Ramos (cell line): ENCODE measurements around the gene OSBPL8.

ENCODE experiments used
- in situ Hi-C: fragments of 300-500 bp; cut with MboI; formaldehyde crosslinking; loops from one replicate; pipeline ENCODE4 v1.14.3; 2022; ENCODE audit warnings: low sequenced_read_pairs; ENCODE audit not compliant: unreplicated experiment

OSBPL8 gene, protein sequence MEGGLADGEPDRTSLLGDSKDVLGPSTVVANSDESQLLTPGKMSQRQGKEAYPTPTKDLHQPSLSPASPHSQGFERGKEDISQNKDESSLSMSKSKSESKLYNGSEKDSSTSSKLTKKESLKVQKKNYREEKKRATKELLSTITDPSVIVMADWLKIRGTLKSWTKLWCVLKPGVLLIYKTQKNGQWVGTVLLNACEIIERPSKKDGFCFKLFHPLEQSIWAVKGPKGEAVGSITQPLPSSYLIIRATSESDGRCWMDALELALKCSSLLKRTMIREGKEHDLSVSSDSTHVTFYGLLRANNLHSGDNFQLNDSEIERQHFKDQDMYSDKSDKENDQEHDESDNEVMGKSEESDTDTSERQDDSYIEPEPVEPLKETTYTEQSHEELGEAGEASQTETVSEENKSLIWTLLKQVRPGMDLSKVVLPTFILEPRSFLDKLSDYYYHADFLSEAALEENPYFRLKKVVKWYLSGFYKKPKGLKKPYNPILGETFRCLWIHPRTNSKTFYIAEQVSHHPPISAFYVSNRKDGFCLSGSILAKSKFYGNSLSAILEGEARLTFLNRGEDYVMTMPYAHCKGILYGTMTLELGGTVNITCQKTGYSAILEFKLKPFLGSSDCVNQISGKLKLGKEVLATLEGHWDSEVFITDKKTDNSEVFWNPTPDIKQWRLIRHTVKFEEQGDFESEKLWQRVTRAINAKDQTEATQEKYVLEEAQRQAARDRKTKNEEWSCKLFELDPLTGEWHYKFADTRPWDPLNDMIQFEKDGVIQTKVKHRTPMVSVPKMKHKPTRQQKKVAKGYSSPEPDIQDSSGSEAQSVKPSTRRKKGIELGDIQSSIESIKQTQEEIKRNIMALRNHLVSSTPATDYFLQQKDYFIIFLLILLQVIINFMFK

GRCh38 chr12:76559400-76560085 lies at the start of gene OSBPL8:
OSBPL8 (minus strand) TSS chr12:76559771; CDS start chr12:76487551, 72,220 bp downstream.
- in situ Hi-C loops, result loop anchor here (25.0 kb wide), 1 partner anchor 497 kb away; no protein-coding TSS in a partner anchor

DNA sequence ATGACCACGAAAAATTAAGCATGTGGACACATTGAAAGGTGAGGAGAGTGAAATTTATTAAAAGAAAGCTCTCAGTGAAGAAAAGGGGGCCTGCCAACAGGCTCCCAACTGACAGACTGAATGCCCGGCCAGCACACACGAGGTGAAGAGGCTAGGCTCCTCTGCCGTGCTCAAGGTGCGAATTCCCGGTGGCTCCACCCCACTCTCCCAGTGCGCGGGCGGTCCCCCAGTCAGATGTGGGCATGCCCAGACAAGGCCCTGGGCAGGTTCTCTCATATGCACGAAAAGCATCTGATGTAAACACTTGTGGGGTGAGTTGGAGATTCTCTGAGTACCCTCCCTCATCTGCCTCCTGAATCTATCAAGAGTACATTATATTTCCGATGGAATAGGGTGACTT lies 48.5 kb upstream of the OSBPL8 start:
- in situ Hi-C loops, result no loop called here

DNA sequence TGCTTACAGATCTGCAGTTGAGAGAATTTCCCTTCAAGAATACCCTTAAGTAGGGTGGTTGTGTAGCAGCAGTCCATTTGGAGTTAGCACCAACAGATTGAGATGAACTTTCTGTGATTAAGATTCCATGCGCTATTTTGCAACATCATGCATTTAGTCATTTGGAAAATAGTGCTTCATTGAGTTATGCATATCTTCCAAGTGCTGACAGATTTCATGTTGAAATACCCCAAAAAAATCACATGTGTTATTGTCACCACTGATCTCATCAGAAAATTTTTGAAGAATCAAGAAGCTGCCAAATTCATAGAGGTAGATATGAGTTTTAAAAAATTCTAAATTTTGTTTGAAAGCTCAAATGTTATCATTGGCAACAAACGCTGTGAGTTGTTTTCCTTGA lies 35.5 kb upstream of the OSBPL8 start:
- in situ Hi-C loops, result no loop called here

DNA sequence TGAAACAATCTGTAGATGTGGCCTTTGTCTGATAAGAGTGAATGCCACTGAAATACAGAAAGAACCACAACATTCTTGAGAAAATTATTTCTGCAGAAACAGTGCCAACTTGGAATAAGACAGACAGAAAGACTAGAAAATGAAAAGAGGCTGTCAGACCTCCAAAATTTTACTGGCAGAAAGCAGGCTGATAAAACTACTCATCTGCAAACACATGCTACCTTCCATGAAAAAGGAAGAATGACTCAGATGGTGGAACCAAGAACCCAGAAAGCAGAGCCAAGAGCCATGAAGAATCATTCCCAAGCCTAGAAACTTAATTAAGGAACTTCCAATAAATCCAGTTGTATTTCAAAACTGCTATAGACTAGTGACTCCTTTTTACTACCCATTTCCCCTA lies 31.9 kb upstream of the OSBPL8 start:
- in situ Hi-C loops, result no loop called here

DNA sequence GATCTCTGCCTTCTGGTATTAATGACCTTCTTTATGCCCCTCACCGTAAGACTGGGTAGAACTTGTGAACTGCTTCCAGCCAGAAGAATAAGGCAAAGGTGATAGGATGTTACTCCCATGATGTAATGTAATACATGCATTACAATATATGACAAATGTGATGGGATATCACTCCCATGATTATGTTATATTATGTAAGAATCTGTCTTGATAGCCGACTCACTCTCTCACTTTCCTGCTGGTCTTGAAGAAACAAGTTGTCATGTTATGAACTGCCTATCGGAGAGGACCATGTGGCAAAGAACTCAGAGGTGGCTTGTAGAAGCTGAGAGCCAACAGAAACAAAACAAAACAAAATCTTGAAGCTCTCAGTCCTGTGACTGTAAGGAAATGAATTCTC lies 30.6 kb upstream of the OSBPL8 start:
- in situ Hi-C loops, result no loop called here

GRCh38 chr12:76588881-76589565 lies 29.5 kb upstream of the OSBPL8 start:
- in situ Hi-C loops, result no loop called here

- in situ Hi-C loops, result no loop called here
Measured at GRCh38 chr12:76587428-76588178, 28.0 kb upstream of the OSBPL8 start.

- in situ Hi-C loops, result no loop called here
Measured at GRCh38 chr12:76586764-76587395, 27.3 kb upstream of the OSBPL8 start.

DNA sequence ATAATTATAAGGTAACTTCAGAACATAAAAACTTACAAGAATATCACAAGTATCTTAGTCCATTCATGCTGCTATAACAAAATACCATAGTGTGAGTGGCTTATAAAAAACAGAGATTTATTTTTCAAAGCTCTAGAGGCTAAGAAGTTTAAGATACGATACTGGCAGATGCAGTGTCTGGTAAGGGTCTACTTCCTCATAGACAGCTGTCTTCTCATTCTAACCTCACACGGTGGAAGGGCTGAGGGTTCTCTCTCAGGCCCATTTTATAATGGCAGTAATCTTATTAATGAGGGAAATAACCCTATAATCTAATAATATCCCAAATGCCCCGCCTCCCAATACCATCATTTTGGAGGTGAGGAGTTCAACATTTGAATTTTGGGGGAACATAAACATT lies 23.7 kb upstream of the OSBPL8 start:
- in situ Hi-C loops, result no loop called here

DNA sequence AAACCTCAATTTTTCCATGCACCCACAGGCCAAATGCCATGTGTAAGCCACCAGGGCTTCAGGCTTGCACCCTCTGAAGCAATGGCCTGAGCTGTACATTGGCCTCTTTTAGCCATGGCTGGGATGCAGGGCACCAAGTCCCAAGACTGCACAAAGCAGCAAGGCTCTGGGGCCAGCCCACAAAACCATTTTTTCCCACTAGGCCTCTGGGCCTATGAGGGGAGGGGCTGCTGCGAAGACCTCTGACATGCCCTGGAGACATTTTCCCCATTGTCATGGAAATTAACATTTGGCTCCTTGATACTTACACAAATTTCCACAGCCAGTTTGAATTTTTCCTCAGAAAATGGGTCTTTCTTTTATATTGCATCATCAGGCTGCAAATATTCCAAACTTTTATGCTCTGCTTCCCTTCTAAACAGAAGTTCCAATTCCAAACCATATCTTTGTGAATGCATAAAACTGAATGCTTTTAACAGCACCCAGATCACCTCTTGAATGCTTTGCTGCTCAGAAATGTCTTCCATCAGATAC lies 14.3 kb upstream of the OSBPL8 start:
- in situ Hi-C loops, result loop anchor here (25.0 kb wide), 1 partner anchor 512 kb away; no protein-coding TSS in a partner anchor

DNA sequence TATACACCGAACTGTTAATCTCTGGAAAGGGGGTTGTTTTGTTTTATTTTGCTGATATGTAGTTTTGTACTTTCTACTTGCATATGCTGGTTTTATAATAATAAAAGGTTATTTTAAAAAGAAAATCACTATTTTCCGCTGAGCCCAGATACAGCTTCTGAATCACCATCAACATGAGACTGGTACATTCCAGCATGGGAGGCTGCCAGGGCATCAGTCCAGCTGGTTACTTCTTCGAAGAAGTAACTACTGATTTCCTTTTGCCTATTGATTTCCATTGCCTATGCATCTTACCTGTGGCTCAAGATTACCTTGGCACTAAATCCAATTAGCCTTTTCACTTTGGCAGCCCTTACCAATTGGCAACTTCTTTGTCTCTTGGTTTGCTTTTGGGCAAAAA lies 11.7 kb upstream of the OSBPL8 start:
- in situ Hi-C loops, result loop anchor here (25.0 kb wide), 1 partner anchor 509 kb away; no protein-coding TSS in a partner anchor

- in situ Hi-C loops, result loop anchor here (25.0 kb wide), 1 partner anchor 508 kb away; no protein-coding TSS in a partner anchor
Measured at GRCh38 chr12:76569685-76570604, 10.4 kb upstream of the OSBPL8 start.

DNA sequence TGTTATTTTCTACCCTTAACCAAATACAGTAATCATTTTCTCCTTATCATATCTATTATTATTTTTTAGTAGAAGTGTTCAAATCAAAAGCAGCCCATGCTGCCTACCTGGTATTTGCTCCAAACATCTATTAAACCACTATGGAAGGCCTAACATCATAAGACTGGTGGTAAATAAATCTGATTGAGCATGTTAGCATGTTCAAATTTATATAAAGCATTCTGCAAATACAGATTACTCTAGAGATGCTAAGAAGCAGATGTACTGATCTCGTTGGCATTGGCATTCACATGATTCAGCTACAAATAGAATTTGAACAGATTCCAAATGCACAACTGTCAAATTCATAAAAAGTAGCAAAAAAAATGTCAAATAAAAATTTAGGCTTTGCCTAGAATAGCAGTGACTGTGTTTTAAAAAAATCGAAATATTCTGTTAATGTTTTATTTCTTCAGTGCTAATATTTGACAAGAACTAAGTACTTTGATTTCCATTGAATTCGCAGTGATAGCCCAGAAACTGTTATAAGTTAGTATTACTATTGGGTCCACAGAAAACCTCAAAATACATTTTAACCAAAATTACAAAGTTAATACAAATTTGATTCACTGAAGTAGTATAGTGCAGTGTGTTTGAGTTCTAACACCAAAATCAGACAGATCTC lies 9.4 kb upstream of the OSBPL8 start:
- in situ Hi-C loops, result loop anchor here (25.0 kb wide), 1 partner anchor 507 kb away; no protein-coding TSS in a partner anchor

DNA sequence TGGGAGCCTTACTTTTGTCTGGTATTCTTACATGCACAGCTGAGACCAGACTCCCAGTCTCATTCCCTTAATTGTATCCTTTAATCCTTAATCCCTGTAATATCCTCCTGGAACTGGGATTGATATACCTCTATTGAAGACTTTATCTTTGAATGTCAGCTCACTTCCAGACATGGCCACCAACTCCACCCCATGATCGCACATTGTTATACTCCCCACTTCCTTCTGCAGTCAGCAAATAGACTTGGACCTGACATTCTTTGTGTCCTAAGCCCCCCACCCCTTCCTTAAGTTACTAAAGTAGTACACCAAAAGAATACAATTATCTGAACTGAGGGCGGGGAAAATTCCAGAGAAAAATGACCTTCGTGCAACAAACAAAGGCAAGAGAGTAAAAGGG lies 8.6 kb upstream of the OSBPL8 start:
- in situ Hi-C loops, result loop anchor here (25.0 kb wide), 1 partner anchor 506 kb away; no protein-coding TSS in a partner anchor

GRCh38 chr12:76563061-76563460 lies 3.5 kb upstream of the OSBPL8 start:
- in situ Hi-C loops, result loop anchor here (25.0 kb wide), 1 partner anchor 501 kb away; no protein-coding TSS in a partner anchor

DNA sequence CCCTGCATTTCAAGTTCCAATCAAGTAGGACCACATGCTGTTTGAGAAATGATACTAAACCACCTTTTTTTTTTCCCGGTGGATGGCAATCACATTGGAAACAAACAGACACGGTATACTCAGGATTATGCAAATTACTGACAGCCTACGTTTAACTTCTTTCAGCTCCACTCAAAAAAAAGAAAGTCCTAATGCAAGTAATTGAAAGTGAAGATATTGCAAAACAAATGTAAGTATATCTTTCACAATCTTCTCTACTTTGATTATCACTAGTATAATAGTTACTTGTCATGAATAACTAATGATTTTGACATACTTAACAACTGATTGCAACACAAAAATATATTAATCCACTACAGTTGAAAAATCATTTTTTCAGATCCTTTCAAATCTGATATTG lies 2.6 kb upstream of the OSBPL8 start:
- in situ Hi-C loops, result loop anchor here (25.0 kb wide), 1 partner anchor 500 kb away; no protein-coding TSS in a partner anchor
